HG03442 (cell line): ENCODE measurements around the gene GALNT5.
A peak's percentile ranks its signal among the peaks of the same experiment; 100 is the strongest.

ENCODE experiments used
- ATAC-seq: cut with Tn5 transposase; IDR thresholded peaks from one replicate; pipeline ENCODE4 v1.9.1; 2021; ENCODE audit warnings: mild to moderate bottlenecking, moderate library complexity; ENCODE audit not compliant: unreplicated experiment

GALNT5 gene

GRCh38 chr2:157290525-157290924 lies 33.0 kb downstream of the GALNT5 start:
- no peak for ATAC-seq

- ATAC-seq = no peak
Observed at GRCh38 chr2:157291018-157291417, 33.5 kb downstream of the GALNT5 start.

DNA sequence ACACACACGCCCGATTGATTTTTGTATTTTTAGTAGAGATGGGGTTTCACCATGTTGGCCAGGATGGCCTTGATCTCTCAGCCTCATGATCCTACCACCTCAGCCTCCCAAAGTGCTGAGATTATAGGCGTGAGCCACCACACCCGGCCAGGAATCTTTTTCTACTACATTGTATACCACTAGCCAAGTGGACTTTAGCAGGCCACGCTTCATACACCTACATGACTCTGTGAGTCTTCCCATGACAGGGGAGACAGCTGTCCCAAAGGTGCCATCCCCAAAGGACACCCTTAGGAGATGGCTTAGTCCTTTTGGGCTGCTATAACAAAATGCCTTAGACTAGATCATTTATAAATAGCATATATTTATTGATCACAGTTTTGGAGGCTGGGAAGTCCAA lies 35.3 kb downstream of the GALNT5 start:
- no peak for ATAC-seq

DNA sequence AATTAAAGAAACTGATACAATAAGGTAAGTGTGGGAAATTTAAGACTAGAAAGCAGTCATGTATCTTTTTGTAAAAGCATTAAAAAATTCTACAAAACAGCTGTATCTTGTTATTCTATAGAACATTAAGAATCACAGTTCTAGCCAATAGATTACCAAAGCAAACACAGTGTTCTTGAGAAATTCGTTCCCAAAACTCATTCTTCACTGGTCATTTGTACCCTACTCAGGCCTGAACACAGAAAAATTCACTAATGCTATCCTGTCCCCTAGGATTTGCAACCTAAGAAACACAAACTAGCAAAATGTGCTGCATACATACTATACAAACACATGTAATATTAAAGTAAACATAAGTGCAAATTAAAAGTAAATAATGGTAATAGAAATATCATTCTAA lies 39.0 kb downstream of the GALNT5 start:
- ATAC-seq = no peak

DNA sequence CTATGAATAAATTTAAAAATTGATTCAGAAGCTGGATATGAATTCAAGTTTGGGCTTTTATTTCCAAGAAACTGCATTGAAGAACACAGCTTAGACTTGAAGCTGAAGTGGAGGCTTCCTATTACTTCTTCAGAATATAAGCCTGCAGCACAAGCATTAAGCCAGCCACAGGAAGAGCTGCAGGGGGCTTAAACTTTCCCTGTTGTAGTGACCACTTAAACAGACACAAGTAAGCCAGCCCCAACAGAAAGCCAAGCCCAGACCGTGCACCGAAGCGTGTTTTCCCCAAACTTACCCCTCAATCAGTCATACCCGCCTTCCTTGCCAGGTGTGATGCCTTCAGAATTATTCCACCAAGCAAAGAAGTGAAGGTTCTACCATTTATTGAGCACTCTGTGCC lies 39.5 kb downstream of the GALNT5 start:
- no peak for ATAC-seq

DNA sequence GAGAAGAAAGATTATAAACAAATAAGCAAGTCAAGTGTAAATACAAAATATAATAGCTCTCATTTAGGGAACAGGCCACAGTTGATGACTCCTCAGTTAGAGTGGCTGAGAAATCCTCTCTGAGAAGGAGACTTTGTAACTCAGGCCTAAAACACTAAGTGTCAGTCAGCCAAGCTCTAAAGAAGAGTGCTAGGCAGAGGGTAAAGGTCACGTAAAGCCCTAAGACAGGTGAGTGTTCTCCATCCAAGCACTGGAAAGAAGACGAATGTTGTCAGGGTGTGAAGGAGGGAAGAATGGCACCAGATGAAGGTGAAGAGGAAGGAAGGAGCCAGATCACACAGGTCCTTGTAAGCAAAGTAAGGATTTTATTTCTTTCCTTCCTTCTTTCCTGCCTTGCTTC lies 43.8 kb downstream of the GALNT5 start:
- ATAC-seq = no peak

DNA sequence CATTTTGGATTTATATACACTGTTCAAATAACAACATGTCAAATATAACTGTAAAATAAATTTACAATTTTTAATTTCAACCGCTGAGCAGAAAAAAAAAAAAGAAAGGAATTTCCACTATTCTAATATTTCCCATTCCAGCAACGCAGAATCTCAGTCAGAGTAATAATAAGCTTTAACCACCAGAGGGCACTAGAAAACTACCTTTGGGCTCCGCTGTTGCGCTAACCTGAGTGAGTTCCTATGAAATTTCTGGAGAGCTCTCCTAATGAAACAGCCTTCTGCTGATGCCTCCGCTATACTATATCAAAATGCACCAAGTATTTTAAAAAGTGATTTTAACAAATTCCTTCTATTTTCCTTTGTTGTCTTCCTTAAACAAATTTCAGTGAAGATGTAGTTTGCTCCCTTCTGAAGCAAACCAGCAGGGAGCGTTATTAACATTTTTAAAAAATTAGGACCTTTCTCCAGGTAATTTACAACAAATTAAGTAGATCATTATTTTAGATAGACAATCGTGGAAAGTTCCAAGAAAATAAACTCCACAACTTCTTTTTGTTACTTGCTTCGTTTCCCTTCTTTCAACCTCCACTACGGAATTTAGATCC lies 45.1 kb downstream of the GALNT5 start:
- ATAC-seq = peak; percentile 73

DNA sequence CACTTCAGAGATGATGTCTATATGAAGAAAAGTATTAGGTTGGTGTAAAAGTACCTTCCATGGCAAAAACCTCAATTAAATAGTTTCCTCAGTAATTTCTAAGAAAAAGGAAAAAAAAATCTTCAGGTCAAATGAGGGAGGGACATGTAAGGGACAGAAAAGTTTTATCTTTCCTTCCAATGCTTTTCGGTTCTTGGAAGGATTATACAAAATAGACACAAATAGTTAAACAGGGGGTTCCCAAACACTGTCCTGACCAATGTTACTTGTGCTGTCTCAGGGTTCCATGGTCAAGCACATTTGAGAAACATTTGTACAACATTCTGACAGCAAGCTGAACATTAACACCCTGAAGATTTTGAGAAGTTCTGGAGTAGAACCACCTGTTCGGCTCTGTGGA lies 46.1 kb downstream of the GALNT5 start:
- no peak for ATAC-seq

DNA sequence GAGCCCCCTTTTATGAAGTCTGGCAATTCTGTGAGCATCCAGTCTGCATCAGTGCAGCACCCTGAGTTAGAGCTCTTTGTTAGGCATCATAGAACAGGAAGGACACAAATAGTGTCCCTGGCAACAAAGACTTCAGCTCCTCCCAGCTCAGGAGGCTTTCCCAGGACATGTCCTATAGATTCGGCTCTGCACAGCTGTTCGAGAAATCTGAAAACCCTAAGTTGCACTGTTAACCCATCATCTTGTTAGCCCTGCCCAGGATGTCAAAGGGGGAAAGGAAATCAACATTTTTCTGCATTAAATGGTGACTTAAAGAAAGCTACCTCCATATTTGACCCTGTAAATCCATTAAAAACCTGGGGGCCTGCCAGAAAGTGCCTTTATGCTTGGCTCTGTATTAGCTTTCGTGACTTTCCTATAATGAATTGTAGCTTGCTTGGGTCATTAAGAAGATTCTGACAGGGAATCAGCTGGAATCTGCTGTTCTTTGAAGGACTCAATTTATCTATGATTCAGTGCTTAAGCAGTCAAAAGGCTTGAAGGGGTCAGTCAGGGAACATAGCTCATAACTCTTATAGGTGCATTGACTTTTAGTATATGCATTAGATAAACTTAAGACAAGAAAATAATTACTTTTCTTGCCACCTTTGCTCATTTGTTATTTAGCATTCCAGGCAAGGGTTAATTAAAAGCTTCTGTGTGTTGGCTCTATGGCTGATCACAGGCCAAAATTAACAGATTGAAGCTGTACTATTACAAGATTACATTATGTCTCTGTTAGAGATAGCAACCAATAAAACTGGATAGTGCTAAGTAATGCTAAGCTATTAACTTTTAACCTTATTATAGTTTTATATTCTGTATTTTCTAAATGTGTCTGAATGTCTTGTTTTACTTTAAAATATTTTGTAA lies 47.6 kb downstream of the GALNT5 start:
- no peak for ATAC-seq

DNA sequence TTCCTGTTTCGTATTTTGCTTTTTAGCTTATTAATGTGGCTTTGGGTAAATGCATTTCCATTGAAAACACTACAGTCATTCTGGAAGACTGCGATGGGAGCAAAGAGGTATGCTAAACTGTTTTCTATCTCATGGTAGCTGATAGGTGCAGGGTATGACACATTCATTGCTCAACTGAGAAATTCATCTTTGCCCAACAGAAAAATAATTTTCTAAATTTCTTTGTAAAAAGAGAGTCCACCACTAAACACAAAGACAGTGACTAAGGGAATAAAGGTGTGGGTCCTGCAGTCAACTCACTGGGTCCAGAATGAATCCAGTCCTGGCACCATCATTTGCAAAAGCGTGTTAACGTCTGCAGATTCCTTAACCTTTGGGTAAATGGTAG lies 48.2 kb downstream of the GALNT5 start:
- no peak for ATAC-seq

DNA sequence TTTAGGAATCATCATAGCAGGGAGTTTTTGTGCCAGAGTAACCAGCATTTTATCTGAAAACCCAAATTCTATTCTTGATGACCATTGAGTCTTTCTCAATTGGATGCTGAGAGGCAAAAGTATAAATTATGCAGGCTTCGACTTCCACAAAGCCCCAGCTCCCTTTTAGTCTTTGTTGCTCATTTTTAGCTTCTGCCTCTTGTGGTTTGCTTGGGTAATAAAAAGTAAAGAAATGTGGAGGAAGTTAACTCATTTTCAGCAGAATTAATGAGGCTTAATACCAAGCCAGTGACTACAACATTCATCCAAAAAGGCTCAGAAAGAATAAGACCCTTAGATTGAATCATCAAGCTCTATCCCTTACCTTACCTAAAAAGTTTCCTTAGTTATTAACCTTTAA lies 49.5 kb downstream of the GALNT5 start:
- no peak for ATAC-seq

DNA sequence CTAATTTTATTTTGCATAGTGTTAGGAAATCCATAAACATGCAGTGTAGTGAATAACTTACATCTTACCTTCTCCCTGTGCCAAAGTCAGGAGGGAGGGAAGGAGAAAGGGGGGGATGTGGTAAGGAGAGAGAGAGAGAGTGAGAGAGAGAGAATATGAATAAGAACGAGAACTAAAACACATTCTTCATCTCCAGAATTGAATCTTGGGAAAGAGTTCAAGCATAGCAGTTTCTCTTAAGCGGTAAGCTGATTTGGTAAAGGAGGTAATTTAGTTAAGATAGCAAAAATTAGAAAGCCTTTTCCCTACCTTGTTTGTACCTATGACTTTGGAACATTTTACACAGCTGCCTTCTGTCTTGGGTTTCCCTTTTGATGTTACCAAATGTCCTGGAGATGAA lies 52.4 kb downstream of the GALNT5 start:
- no peak for ATAC-seq

DNA sequence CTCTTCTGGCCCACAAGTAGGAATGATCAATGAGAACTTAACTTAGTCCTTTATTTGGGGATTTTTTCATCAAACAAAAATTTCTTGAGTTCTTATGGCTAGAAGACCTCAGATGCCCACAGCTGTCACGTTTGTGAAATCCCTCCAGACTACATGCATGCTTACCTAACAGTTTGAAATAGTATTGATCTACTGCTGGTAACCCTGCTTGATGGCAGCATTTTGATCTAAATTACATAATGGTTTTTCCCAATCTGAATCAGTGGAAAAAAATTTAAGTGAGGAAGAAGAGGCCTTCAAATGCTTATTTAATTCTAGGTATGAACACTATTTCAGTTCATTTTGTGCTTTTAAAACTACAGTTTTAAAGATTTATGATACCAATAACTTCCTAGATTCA lies 54.2 kb downstream of the GALNT5 start:
- no peak for ATAC-seq

GRCh38 chr2:157312866-157313486 lies 55.5 kb downstream of the GALNT5 start:
- peak; percentile 64 for ATAC-seq

DNA sequence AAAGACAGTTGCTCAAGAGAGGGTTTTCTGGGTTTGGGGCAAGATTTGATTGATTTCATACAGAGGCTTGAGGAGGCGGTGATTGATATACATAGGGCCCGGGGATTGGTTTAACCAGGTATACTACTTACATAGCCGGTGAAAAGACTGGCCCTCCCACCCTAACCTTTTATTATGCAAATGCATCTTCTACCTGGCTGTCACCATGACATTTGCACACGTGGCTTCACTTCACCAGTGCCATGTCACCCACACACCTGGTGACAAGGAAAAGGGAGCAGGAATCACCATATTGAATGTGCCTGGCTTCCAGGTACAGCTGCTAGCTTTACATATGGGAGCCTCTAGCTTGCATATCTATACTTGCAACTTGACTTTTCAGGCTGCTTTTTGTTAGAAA lies 58.4 kb downstream of the GALNT5 start:
- no peak for ATAC-seq

DNA sequence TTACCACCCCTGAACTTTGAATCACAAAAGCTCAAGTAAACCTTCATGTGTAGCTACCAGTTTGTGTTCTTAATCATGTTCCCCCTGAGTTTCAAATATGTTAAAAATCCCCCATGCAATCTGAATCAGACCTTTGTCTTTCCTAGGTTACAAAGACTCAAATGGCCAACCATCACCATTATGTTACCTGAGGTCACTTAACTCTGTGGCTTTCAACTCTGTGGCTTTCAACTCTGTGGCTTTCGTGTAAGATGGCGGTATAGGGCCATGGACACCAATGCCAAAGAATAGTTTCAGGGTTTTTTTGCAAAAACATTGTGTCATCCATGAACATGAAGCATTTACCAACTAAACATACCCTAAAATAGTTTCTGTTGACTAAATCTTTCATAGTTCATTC lies 61.4 kb downstream of the GALNT5 start:
- no peak for ATAC-seq

DNA sequence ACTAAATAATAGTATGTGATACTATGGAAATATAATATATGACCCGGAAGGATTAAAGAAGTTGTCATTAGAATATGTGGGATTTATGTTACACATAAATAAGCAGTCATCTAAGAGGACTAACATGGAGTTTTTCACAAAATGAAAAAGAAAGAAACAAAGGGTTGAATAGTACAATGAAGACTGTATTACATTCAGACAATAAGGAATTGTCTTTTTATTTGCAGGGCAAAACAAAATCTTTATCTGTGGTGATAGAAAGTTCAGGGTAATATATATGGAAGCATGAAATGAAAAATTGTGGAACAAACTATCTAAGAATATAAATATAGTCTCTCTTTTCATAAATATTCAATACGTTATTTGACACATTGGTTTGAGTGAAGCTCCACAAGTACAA lies 62.3 kb downstream of the GALNT5 start:
- ATAC-seq = no peak

- no peak for ATAC-seq
Observed at GRCh38 chr2:157320409-157320808, 62.9 kb downstream of the GALNT5 start.

DNA sequence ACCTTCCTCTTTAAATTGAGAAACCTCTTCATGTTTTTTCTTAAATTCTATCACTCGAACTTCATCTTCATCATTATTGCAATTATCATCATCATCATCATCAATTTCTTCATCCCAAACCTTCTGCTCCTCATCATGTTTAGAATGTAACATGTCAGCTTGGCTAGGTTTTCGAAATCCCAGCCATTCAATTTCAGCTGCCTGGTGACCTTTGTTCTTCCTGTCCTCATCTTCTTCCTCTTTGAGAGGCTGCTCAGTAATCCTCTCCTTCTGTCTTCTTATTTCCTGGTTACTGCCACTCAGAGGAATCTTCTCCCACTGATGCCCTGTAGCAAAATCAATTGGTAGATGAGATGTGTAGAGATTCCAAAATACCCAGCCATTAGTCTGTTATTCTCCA lies 64.0 kb downstream of the GALNT5 start:
- no peak for ATAC-seq

DNA sequence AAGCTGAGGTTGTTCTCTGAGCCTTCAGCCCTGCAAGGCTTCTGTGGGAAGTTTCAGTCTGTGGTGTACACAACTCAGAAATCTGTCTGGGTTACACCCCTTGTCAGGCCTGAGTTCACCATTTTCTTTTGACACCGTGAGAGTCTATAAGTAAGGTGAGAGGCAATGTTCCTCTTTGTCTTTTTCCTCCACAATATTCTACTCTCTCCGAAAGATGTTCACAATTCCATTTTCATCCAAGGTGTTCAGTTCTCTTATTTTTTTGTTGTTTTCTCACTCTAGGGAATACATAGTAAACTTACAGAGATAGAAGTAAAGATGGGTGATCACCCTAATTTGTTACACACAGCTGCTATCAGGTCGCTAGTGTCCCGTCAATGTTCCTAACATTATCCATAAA lies 64.9 kb downstream of the GALNT5 start:
- no peak for ATAC-seq

DNA sequence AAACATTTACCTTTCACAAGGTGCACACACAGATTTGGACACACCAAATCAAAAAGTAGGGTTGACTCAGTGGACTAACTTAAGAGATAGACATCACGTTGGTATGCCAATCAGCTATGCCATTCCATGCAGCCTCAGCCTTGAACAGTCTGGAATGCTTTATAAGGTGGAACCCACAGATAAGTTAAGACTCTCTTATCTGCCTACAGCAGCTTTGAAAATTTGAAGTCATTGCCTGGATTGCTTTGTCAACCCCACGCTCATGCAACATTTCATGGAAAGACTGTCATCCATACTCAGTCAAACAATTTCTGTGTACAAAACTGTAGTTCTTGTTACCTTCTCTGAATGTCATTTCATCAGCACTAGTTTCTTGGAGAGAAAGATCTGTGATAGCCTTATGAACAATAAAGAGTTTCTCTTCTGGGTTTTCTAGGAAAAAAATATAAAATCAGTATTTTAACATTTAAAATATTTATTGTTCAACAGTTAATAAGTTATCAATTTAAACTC lies 66.9 kb downstream of the GALNT5 start:
- ATAC-seq = no peak

- no peak for ATAC-seq
Observed at GRCh38 chr2:157325786-157326185, 68.3 kb downstream of the GALNT5 start, which contains the start of gene ERMN. Gene ERMN, minus strand, starts transcription at chr2:157325824. Its CDS starts 182 bp downstream, at chr2:157325642.
